DND-41 (cell line): ENCODE results near the gene SCNN1B.

ENCODE experiments used
- CTCF ChIP-seq: IDR thresholded peaks from 2 replicates; pipeline ENCODE4 v1.5.1; 2012; ENCODE audit warnings: borderline replicate concordance, low read length, moderate library complexity, mild to moderate bottlenecking; ENCODE audit not compliant: poor library complexity, severe bottlenecking; ENCODE audit errors: extremely low read depth
- EZH2 ChIP-seq: IDR thresholded peaks from 3 replicates; pipeline ENCODE4 v1.6.1; 2012; ENCODE audit warnings: borderline replicate concordance, low read depth, mild to moderate bottlenecking, moderate library complexity, low read length, inconsistent platforms; ENCODE audit not compliant: severe bottlenecking

DNA sequence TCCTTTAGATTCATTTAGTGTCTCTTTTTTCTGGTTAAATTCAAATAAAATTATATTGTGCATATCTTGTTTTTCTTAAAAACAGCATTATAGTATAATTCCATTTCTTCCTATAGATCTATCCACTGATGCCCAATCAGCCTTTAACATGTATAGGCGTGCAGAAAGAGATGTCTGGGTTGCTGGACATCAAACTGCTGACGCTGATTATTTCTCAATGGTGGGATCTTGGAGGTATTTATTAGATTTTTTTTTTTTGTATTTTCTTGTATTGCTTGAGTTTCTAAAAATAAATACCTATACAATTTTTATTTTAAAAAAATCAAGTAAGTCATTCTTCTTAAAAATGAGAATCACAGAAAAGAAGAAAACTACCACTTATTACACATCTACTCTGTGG, 100.0 kb downstream of the SCNN1B start:
- TF ChIP-seq CTCF, result no peak
- no peak for TF ChIP-seq EZH2
